ENCODE data around the gene DUOX2. TPM values are rescaled to one million over a fixed set of nuclear protein-coding genes. Genes with fewer than 3 reads are reported as not detected.
"Not testable (repeated sequence)": the region's sequence is repeated elsewhere in the genome, so short reads cannot be mapped to it uniquely, and the experiment has no call there.

The DUOX2 gene
- total RNA-seq, 1 donor from 2014 or later = 0.02 TPM

DNA sequence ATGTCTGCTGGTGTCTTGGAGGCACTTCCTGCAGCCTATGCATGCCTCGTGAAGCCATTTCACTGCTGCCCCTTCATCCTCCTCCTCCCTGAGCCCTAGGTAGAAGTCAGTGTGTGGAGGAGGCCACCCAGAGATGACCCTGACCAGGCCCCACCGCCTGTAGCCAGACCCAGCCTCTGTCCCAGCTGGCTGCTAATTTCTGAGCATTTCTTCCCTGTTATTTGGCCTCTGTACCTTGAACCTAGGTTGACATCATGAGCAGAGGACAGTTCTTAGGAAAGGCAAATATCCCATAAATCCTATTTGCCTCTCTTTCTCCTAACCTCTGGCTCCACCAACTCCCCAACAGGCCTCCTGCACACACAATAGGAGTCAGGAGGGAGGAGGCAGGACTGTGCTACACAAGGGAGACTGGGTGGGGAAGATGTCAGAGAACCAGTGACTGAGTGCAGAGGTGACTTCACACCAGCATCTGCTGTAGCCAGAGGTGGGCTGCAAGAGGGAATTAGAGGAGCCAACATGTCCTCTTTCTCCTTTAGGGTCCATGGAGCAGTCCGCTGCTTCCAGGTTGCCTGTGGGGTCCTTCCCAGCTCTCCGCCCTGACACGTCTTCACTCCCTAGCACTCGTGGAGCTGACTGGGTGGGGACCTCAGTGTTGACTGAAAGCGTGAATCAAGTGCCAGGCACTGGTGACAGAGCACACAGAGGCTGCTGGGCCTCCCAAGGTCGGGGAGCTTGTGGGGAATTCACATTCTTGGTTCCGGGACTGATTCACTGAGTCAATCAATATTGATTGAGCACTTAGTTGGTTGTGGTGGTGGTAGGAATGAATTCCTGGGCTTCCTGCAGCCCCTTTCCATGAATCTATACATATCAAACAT, 38.3 kb downstream of the DUOX2 start:
- H3K4me1 Mint-ChIP-seq; H3K9me3 Mint-ChIP-seq; H3K27ac Mint-ChIP-seq (ENCODE audit: unreplicated experiment): not testable (repeated sequence)

DNA sequence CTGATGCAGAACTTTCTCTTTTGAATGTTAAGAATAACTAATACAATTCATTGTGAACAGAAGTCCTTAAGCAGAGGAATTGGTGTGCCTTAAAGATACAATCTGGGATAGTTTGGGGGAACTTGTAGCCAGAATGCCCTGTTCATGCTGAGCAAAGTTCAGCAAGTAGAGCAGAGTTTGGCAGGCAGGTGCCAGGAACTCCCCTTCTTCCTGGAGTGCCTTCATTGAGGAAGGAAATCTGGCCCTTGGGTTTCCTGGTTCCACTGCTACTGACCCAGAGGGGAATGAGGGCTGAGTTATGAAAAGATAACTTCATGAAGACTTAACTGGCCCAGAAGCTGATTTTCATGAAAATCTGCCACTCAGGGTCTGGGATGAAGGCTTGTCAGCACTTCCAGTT, 40.4 kb downstream of the DUOX2 start:
- H3K9me3 Mint-ChIP-seq; H3K36me3 Mint-ChIP-seq (ENCODE audit: low read depth); H3K27ac Mint-ChIP-seq (ENCODE audit: unreplicated experiment); H3K4me1 Mint-ChIP-seq; DNase-seq (ENCODE audit: low read depth, low spot score); H3K4me3 Mint-ChIP-seq; H3K27me3 Mint-ChIP-seq (ENCODE audit: low read depth): not testable (repeated sequence)

More for the DNA sequence above, 38.3 kb downstream of the DUOX2 start:
- H3K27me3 Mint-ChIP-seq (ENCODE audit: low read depth); H3K4me3 Mint-ChIP-seq; DNase-seq (ENCODE audit: low read depth, low spot score); H3K36me3 Mint-ChIP-seq (ENCODE audit: low read depth): not testable (repeated sequence)

DNA sequence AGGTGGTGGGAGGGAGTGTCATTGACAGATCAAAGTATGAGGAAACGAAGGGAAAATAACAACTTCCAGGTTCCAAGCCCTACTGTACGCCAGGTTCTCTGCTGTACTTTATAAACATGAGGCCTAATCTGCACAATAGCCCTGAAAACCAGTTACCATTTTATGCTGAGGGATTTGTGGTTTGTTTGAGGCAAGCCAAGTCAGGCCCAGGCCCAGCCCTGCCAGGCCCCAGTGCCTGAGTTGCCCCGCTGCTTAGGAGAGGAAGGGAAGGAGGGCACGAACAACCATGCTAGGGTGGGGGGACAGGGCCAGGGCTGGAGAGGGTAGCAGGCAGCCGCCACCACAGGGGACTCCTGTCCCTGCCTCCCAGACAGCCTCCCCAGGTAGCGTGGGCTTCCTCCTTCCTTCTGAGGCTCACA, 44.0 kb downstream of the DUOX2 start:
- H3K27me3 Mint-ChIP-seq (ENCODE audit: low read depth); H3K4me1 Mint-ChIP-seq; H3K9me3 Mint-ChIP-seq; DNase-seq (ENCODE audit: low read depth, low spot score); H3K27ac Mint-ChIP-seq (ENCODE audit: unreplicated experiment); H3K4me3 Mint-ChIP-seq: not testable (repeated sequence)
- H3K36me3 Mint-ChIP-seq (ENCODE audit: low read depth) = peaks cover 13% of the 10 kb centered on the region

DNA sequence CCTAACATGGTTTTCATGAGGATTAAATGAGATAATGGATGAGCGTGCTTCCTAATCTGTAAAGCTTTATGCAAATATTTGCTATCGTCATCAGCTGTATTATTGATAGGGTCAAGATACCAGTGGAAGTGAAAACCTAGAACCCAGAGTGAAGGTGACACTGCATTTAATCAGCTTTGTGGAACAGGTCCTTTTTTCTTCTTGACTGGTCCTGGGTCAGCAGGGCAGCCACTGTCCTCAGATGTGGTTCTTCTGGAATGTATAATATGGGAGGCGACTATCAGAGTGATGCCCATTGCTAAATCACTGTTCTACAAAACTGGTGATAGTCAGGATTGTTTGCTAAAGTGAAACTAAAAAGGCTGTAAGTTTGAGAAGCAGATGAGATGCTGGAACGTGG, 49.6 kb downstream of the DUOX2 start:
- H3K4me3 Mint-ChIP-seq = no peak overlapping the region

DNA sequence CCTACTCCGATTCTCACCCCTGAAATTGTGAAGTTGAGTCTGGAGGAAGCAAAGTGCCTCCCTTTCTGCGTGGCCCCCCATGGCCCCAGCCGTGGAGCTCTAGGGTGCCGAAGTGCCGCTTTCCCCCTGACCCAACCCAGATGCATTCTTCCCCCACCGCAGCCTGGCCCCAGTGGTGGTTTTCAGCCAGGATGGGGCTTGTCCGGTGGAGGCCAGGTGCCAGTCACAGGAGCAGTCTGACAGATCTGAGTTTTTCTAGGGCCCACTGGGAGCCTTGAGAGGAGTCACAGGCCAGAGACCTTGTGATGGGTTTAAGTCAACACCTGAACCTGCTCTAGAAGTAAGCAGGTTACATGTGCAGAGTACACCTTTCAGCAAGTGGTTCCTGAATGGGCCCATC, 51.7 kb downstream of the DUOX2 start:
- H3K4me3 Mint-ChIP-seq; H3K27me3 Mint-ChIP-seq (ENCODE audit: low read depth); H3K4me1 Mint-ChIP-seq; H3K27ac Mint-ChIP-seq (ENCODE audit: unreplicated experiment); DNase-seq (ENCODE audit: low read depth, low spot score); H3K9me3 Mint-ChIP-seq: not testable (repeated sequence)
- H3K36me3 Mint-ChIP-seq (ENCODE audit: low read depth) = peaks cover 29% of the 10 kb centered on the region

More for the DNA sequence above, 49.6 kb downstream of the DUOX2 start:
- Mint-ChIP-seq H3K36me3 (ENCODE audit: low read depth) (peaks cover 21% of the 10 kb centered on the region), H3K9me3 (no peaks in the 10 kb centered on the region), H3K27ac (ENCODE audit: unreplicated experiment) (no peak overlapping the region), H3K27me3 (ENCODE audit: low read depth) (no peaks in the 10 kb centered on the region), H3K4me1 (no peaks in the 10 kb centered on the region)
- no peak for DNase-seq (ENCODE audit: low read depth, low spot score)
- TF ChIP-seq, protein P1, sequence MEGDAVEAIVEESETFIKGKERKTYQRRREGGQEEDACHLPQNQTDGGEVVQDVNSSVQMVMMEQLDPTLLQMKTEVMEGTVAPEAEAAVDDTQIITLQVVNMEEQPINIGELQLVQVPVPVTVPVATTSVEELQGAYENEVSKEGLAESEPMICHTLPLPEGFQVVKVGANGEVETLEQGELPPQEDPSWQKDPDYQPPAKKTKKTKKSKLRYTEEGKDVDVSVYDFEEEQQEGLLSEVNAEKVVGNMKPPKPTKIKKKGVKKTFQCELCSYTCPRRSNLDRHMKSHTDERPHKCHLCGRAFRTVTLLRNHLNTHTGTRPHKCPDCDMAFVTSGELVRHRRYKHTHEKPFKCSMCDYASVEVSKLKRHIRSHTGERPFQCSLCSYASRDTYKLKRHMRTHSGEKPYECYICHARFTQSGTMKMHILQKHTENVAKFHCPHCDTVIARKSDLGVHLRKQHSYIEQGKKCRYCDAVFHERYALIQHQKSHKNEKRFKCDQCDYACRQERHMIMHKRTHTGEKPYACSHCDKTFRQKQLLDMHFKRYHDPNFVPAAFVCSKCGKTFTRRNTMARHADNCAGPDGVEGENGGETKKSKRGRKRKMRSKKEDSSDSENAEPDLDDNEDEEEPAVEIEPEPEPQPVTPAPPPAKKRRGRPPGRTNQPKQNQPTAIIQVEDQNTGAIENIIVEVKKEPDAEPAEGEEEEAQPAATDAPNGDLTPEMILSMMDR (conservative IDR thresholded peaks at IDR 0.05) = no peak

DNA sequence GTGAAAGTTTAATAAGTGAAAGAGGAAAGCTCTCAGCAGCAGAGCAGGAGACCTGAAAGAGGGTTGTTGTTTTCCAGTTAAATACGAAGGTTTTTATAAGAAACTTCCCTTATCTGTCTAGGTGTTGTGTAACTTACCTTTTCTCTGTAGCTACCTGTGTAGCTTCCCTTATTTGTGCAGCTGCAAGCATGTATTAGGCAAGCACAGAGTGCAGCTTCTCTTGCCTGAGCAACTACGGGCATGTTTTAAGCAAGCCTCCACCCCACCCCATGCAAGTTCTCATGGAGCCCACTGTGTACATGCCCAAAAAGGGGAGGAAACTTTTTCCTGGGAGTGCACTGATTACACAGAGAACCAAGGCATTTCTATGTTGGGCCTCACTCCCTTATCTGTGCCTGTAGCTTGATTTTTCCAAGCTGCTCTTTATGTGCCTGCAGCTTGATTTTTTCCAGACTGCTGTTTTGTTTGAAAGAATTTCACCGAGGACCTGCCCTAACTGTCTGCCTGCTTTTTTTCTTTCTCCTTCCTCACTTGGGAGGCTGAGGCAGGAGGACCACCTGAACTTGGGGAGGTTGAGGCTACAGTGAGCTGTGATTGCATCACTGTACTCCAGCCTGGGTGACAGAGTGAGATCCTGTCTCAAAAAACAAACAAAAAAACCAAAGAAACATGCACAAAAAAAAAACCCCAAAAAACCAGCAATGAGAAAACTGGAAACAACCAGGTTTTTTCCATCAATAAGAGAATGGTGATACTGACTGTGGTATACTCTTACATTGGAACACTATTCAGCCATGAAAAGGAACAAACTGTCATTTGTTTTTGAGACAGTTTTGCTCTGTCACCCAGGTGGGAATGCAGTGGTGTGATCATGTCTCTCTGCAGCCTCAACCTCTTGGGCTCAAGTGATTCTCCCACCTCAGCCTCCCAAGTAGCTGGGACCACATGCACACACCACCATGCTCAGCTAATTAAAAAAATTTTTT, 55.0 kb downstream of the DUOX2 start:
- peaks cover 38% of the 10 kb centered on the region for H3K36me3 Mint-ChIP-seq (ENCODE audit: low read depth)
- not testable (repeated sequence) for H3K4me3 Mint-ChIP-seq; DNase-seq (ENCODE audit: low read depth, low spot score); H3K27me3 Mint-ChIP-seq (ENCODE audit: low read depth); H3K4me1 Mint-ChIP-seq; H3K27ac Mint-ChIP-seq (ENCODE audit: unreplicated experiment); H3K9me3 Mint-ChIP-seq

DNA sequence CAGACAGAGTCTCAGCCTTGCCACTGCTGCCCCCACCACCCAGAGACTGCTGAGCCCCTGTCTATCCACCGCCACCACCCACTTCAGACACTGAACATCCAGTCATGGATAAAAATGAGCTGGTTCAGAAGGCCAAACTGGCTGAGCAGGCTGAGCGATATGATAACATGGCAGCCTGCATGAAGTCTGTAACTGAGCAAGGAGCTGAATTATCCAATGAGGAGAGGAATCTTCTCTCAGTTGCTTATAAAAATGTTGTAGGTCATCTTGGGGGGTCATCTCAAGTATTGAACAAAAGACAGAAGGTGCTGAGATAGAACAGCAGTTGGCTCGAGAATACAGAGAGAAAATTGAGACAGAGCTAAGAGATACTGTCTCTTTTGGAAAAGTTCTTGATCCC, 61.3 kb downstream of the DUOX2 start:
- peaks cover 20% of the 10 kb centered on the region for H3K9me3 Mint-ChIP-seq

DNA sequence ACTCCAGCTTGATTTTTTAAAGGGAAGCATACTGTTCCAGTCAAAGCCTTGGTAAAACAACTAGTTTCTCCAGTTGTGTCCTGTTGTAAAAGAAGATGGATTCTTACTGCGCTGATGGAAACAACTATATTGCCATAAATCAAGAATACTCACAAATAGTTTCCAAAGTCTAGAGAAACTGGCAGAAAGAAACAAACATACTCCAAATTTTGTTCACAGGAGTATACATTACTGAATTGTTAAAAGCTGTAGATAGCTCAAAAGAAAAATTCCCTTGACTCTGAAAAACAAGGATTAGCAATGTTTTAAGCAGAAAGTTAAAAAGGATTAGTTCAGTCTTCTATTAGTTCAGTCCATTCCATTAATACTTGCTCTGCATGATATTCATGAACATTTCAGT, 63.4 kb downstream of the DUOX2 start:
- Mint-ChIP-seq H3K27ac (ENCODE audit: unreplicated experiment) (no peak overlapping the region), H3K27me3 (ENCODE audit: low read depth) (no peaks in the 10 kb centered on the region), H3K4me1 (no peaks in the 10 kb centered on the region), H3K36me3 (ENCODE audit: low read depth) (peaks cover 62% of the 10 kb centered on the region), H3K9me3 (peaks cover 20% of the 10 kb centered on the region), H3K4me3 (no peak overlapping the region)
- no peak for DNase-seq (ENCODE audit: low read depth, low spot score)
- TF ChIP-seq, protein P1 (conservative IDR thresholded peaks at IDR 0.05) = no peak

More for the DNA sequence above, 61.3 kb downstream of the DUOX2 start:
- peaks cover 68% of the 10 kb centered on the region for H3K36me3 Mint-ChIP-seq (ENCODE audit: low read depth)
- H3K4me3 Mint-ChIP-seq; DNase-seq (ENCODE audit: low read depth, low spot score); H3K4me1 Mint-ChIP-seq; H3K27me3 Mint-ChIP-seq (ENCODE audit: low read depth); H3K27ac Mint-ChIP-seq (ENCODE audit: unreplicated experiment): not testable (repeated sequence)
